ENCODE measurements around the gene EID2.

EID2 gene

GRCh38 chr19:39500543-39500942 lies 39.4 kb downstream of the EID2 start:
- no peak for DNase-seq

- DNase-seq = no peak
Measured at GRCh38 chr19:39499932-39500331, 40.0 kb downstream of the EID2 start.

- peak; percentile 29 for DNase-seq
Measured at GRCh38 chr19:39498798-39499642, 40.9 kb downstream of the EID2 start, which contains the start of gene DLL3. TSS of gene DLL3 (plus strand) at chr19:39498947. CDS start at chr19:39498975, 28 bp downstream.

GRCh38 chr19:39497996-39498797 lies 41.8 kb downstream of the EID2 start:
- DNase-seq = no peak

GRCh38 chr19:39497701-39497995 lies 42.3 kb downstream of the EID2 start:
- no peak for DNase-seq

DNA sequence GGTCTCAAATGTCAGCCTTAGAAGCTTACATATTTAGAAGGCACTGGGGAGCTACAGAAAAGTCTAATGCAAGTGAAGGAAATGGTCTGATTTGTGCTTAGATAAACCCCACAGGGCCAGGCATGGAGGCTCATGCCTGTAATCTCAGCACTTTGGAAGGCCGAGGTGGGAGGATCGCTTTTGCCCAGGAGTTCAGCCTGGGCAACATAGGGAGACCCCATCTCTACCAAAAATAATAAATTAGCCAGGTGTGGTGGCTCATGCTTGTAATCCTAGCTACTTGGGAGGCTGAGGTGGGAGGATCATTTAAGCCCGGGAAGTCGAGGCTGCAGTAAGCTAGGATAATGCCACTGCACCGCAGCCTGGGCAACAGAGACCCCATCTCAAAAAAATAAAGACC lies 43.9 kb downstream of the EID2 start:
- DNase-seq = no peak

GRCh38 chr19:39494661-39495060 lies 45.3 kb downstream of the EID2 start:
- no peak for DNase-seq

GRCh38 chr19:39492788-39493187 lies 47.2 kb downstream of the EID2 start:
- DNase-seq = no peak

- DNase-seq = no peak
Measured at GRCh38 chr19:39492225-39492624, 47.7 kb downstream of the EID2 start.

GRCh38 chr19:39489756-39490155 lies 50.2 kb downstream of the EID2 start:
- no peak for DNase-seq
